PC-9 (cell line): ENCODE results near the gene MAN1A2.

Experiments used
- CTCF ChIP-seq: fragments of 200-600 bp; sonication (generic); conservative IDR thresholded peaks from 2 replicates; pipeline ENCODE4 v1.6.1; 2017; ENCODE audit warnings: mixed run types, antibody characterized with exemption, mild to moderate bottlenecking, moderate library complexity
- EZH2 ChIP-seq: fragments of 200-600 bp; sonication (generic); IDR thresholded peaks from 2 replicates; pipeline ENCODE4 v1.8.0; 2017; ENCODE audit warnings: antibody characterized with exemption, low read depth

GRCh38 chr1:117553471-117553870 is 186.2 kb downstream of the MAN1A2 start:
- TF ChIP-seq EZH2 (no peak), CTCF (no peak)
